NT2/D1 (cell line): Measurements from ENCODE around the gene MAP2K2.

Experiments
- SUZ12 ChIP-seq: IDR thresholded peaks from 2 replicates; pipeline ENCODE4 v1.6.1; 2011; ENCODE audit not compliant: insufficient read length, insufficient read depth; ENCODE audit errors: extremely low read depth
- YY1 ChIP-seq: IDR thresholded peaks from 2 replicates; pipeline ENCODE4 v1.6.1; 2011; ENCODE audit not compliant: insufficient read length, insufficient read depth
- ZNF274 ChIP-seq: IDR thresholded peaks from 2 replicates; pipeline ENCODE4 v1.6.1; 2011; ENCODE audit warnings: mild to moderate bottlenecking, low read depth, low read length

- TF ChIP-seq SUZ12, result no peak
- TF ChIP-seq YY1, result no peak
- TF ChIP-seq ZNF274, result no peak
Observed at GRCh38 chr19:4044990-4045465, 78.9 kb downstream of the MAP2K2 start.
